NAMALWA (cell line): ENCODE results near the gene PI4KA.
A peak's percentile ranks its signal among the peaks of the same experiment; 100 is the strongest.

Experiments
- DNase-seq: peaks from one replicate; pipeline ENCODE4 v3.0.0-alpha.2; 2015; ENCODE audit warnings: low spot score

PI4KA gene

GRCh38 chr22:20792966-20793728, 65.5 kb downstream of the PI4KA start:
- no peak for DNase-seq

- DNase-seq = no peak
These were observed 66.2 kb downstream of the PI4KA start for GRCh38 chr22:20792221-20792965.

GRCh38 chr22:20788627-20789344, 69.8 kb downstream of the PI4KA start:
- DNase-seq = no peak

GRCh38 chr22:20787746-20788626, 70.6 kb downstream of the PI4KA start:
- DNase-seq = no peak

- no peak for DNase-seq
These were observed 71.4 kb downstream of the PI4KA start for GRCh38 chr22:20787223-20787622.

- no peak for DNase-seq
These were observed 72.1 kb downstream of the PI4KA start for GRCh38 chr22:20786536-20786979.

GRCh38 chr22:20786048-20786447, 72.6 kb downstream of the PI4KA start:
- no peak for DNase-seq

- DNase-seq = no peak
These were observed 73.2 kb downstream of the PI4KA start for GRCh38 chr22:20785415-20785814.

GRCh38 chr22:20783844-20784723, 74.5 kb downstream of the PI4KA start:
- peak; percentile 84 for DNase-seq

GRCh38 chr22:20783300-20783673, 75.3 kb downstream of the PI4KA start:
- DNase-seq = no peak

- no peak for DNase-seq
These were observed 75.9 kb downstream of the PI4KA start for GRCh38 chr22:20782596-20783299.

- no peak for DNase-seq
These were observed 76.5 kb downstream of the PI4KA start for GRCh38 chr22:20782083-20782482.

GRCh38 chr22:20781272-20781990, 77.2 kb downstream of the PI4KA start:
- no peak for DNase-seq

GRCh38 chr22:20779818-20780158, 78.8 kb downstream of the PI4KA start:
- DNase-seq = no peak

GRCh38 chr22:20779014-20779817, 79.4 kb downstream of the PI4KA start:
- no peak for DNase-seq

- no peak for DNase-seq
These were observed 81.0 kb downstream of the PI4KA start for GRCh38 chr22:20777420-20778177.

- DNase-seq = no peak
These were observed 81.8 kb downstream of the PI4KA start for GRCh38 chr22:20776624-20777405.
